HepG2 (cell line): ENCODE measurements around the gene KCNIP4. TPM values are rescaled to one million over a fixed set of nuclear protein-coding genes. Genes with fewer than 3 reads are reported as not detected.

Experiments
- ATAC-seq: fragments of 200-7000 bp; cut with Tn5 transposase; 3 replicates; pipeline ENCODE4 v1.9.1; 2020; ENCODE audit warnings: mild to moderate bottlenecking, moderate library complexity
- Bru-seq: library from RNA; stranded (reverse); fragments of 400-500 nt; gene quantifications from one replicate; lab custom pipeline; 2021; lab: Mats Ljungman, UMichigan
- BruChase-seq, 2 experiments: library from RNA; stranded (reverse); fragments of 400-500 nt; gene quantifications; one replicate each; lab custom pipeline; 2021; lab: Mats Ljungman, UMichigan
- BruUV-seq: library from RNA; stranded (reverse); fragments of 400-500 nt; replicated peaks from 2 replicates; lab custom pipeline; 2021; lab: Mats Ljungman, UMichigan
- CTCF ChIA-PET: fragments of 300-600 bp; formaldehyde crosslinking; extraction: SDS; loops from one replicate; lab custom pipeline; 2021; ENCODE audit warnings: low total read pairs, inconsistent platforms, low intra/inter-chr PET ratio; lab: Yijun Ruan, JAX
- POLR2A ChIA-PET: fragments of 350-600 bp; sonication (Branson Sonifier 250); formaldehyde crosslinking; loops from one replicate; lab custom pipeline; 2020; ENCODE audit warnings: antibody characterized with exemption, inconsistent platforms; lab: Yijun Ruan, JAX
- DNase-seq: peaks from one replicate; pipeline ENCODE4 v3.0.0-alpha.2; 2015; ENCODE audit warnings: low spot score
- FAIRE-seq: peaks from 3 replicates; lab custom pipeline; 2011; peaks lifted over from hg19 to GRCh38; lab: Jason Lieb, UNC
- H2AFZ ChIP-seq: one replicate; pipeline ENCODE4 v1.6.1; 2011; ENCODE audit warnings: low read length, inconsistent platforms
- H3K27ac ChIP-seq: fragments of 300-600 bp; 3 replicates; pipeline ENCODE4 v1.8.0; 2011; ENCODE audit warnings: mixed run types, mild to moderate bottlenecking, mixed read lengths, low read length, inconsistent platforms; ENCODE audit not compliant: insufficient read depth; ENCODE audit errors: extremely low read length
- H3K27me3 ChIP-seq, 2 experiments: fragments of 200-600 bp in 1 of 2; 2 replicates in 1 of 2; 3 replicates in 1 of 2; pipeline versions ENCODE4 v1.6.0 to v1.8.0; 2011; ENCODE audit warnings: low read length in 2 of 2, mild to moderate bottlenecking in 2 of 2, moderate library complexity in 2 of 2, inconsistent platforms in 1 of 2; ENCODE audit not compliant: insufficient read depth in 2 of 2, control insufficient read depth in 1 of 2
- H3K36me3 ChIP-seq, 2 experiments: fragments of 200-600 bp in 1 of 2; replicated peaks in 1 of 2; 2 replicates in 1 of 2; 3 replicates in 1 of 2; pipeline versions ENCODE4 v1.5.1 to v1.8.0; 2011; ENCODE audit warnings: low read length in 2 of 2, inconsistent platforms in 1 of 2; ENCODE audit not compliant: insufficient read depth in 2 of 2, control insufficient read depth in 1 of 2
- H3K4me1 ChIP-seq: 2 replicates; pipeline ENCODE4 v1.5.1; 2012; ENCODE audit warnings: low read length, inconsistent platforms; ENCODE audit not compliant: insufficient read depth
- H3K4me2 ChIP-seq: 2 replicates; pipeline ENCODE4 v1.6.0; 2011; ENCODE audit warnings: low read depth, low read length, inconsistent platforms
- H3K4me3 ChIP-seq, 3 experiments: fragments of 200-600 bp in 1 of 3; sonication (generic), shearing (Covaris generic) in 1 of 3; replicated peaks in 1 of 3; 2 replicates each; pipeline ENCODE4 v1.5.1; 2011 to 2016; ENCODE audit warnings: low read length in 3 of 3, inconsistent platforms in 2 of 3, low read depth in 2 of 3, mild to moderate bottlenecking in 2 of 3, control low read depth in 1 of 3, mixed read lengths in 1 of 3; ENCODE audit not compliant: insufficient read depth in 1 of 3
- H3K79me2 ChIP-seq: one replicate; pipeline ENCODE4 v1.6.1; 2011; ENCODE audit warnings: low read length, inconsistent platforms; ENCODE audit not compliant: insufficient read depth
- H3K9ac ChIP-seq: 2 replicates; pipeline ENCODE4 v1.6.0; 2011; ENCODE audit warnings: mild to moderate bottlenecking, low read depth, low read length, inconsistent platforms; ENCODE audit not compliant: insufficient read depth
- H3K9me3 ChIP-seq: 2 replicates; pipeline ENCODE4 v1.5.1; 2012; ENCODE audit warnings: mild to moderate bottlenecking, low read length
- H4K20me1 ChIP-seq: 2 replicates; pipeline ENCODE4 v1.6.0; 2011; ENCODE audit warnings: inconsistent platforms, mild to moderate bottlenecking, low read length, moderate library complexity; ENCODE audit not compliant: insufficient read depth
- ATF3 ChIP-seq: sonication (generic); formaldehyde crosslinking; IDR thresholded peaks from 2 replicates; pipeline ENCODE4 v1.4.0; 2020; ENCODE audit warnings: missing genetic modification reagents
- BRF2 ChIP-seq: sonication (generic); formaldehyde crosslinking; IDR thresholded peaks from 2 replicates; pipeline ENCODE4 v1.8.1; 2022; ENCODE audit warnings: mild to moderate bottlenecking, missing genetic modification reagents
- CEBPB ChIP-seq: IDR thresholded peaks from 2 replicates; pipeline ENCODE4 v1.6.1; 2011; ENCODE audit warnings: low read depth, low read length, improper control_type of control experiment, borderline replicate concordance
- HMG20A ChIP-seq: IDR thresholded peaks from 2 replicates; pipeline ENCODE4 v1.6.1; 2016; ENCODE audit warnings: borderline replicate concordance
- MAX ChIP-seq: IDR thresholded peaks from 2 replicates; pipeline ENCODE4 v1.6.1; 2012; ENCODE audit warnings: inconsistent platforms
- MXD1 ChIP-seq: sonication (generic); formaldehyde crosslinking; IDR thresholded peaks from 2 replicates; pipeline ENCODE4 v1.4.0; 2020; ENCODE audit warnings: mild to moderate bottlenecking, missing genetic modification reagents
- PATZ1 ChIP-seq: sonication (generic); formaldehyde crosslinking; IDR thresholded peaks from 2 replicates; pipeline ENCODE4 v1.4.0; 2020; ENCODE audit warnings: missing genetic modification reagents
- SCMH1 ChIP-seq: sonication (generic); formaldehyde crosslinking; IDR thresholded peaks from 2 replicates; pipeline ENCODE4 v1.9.0; 2021; ENCODE audit warnings: missing genetic modification reagents, mild to moderate bottlenecking, borderline replicate concordance
- SKI ChIP-seq: fragments of 450-650 bp; IDR thresholded peaks from one replicate; pipeline ENCODE4 v1.6.1; 2018; ENCODE audit warnings: mild to moderate bottlenecking; ENCODE audit not compliant: partially characterized antibody
- YEATS2 ChIP-seq: sonication (generic); formaldehyde crosslinking; IDR thresholded peaks from 2 replicates; pipeline ENCODE4 v1.4.0; 2020; ENCODE audit warnings: missing genetic modification reagents, borderline replicate concordance
- ZNF20 ChIP-seq: sonication (generic); formaldehyde crosslinking; IDR thresholded peaks from 2 replicates; pipeline ENCODE4 v1.4.0; 2020; ENCODE audit warnings: mild to moderate bottlenecking, moderate library complexity, missing genetic modification reagents
- ZNF274 ChIP-seq: sonication (generic); formaldehyde crosslinking; IDR thresholded peaks from 2 replicates; pipeline ENCODE4 v1.5.1; 2020; ENCODE audit warnings: mild to moderate bottlenecking, missing genetic modification reagents
- ZNF292 ChIP-seq: sonication (generic); formaldehyde crosslinking; IDR thresholded peaks from 2 replicates; pipeline ENCODE4 v1.8.1; 2022; ENCODE audit warnings: mild to moderate bottlenecking, low read depth, missing genetic modification reagents, borderline replicate concordance
- ZZZ3 ChIP-seq: sonication (generic); formaldehyde crosslinking; IDR thresholded peaks from 2 replicates; pipeline ENCODE4 v1.4.0; 2020; ENCODE audit warnings: missing genetic modification reagents, mild to moderate bottlenecking, borderline replicate concordance
- WGBS: methylation state at CpG from one replicate; pipeline ENCODE4 v1.1.6; 2017; ENCODE audit warnings: low lambda C conversion rate; 5-methylcytosine and 5-hydroxymethylcytosine counted together
- in situ Hi-C: cut with HindIII; loops from 2 replicates; pipeline ENCODE4 v1.10.0; 2017; ENCODE audit warnings: low pct_unique_long_range_greater_than_20kb; ENCODE audit not compliant: extremely low pct_ligation_motif_present
- intact Hi-C: fragments of 100-400 bp; cut with micrococcal nuclease; formaldehyde crosslinking; loops from one replicate; pipeline ENCODE4 v1.10.0; 2022; ENCODE audit not compliant: unreplicated experiment
- long read RNA-seq, 2 experiments: library from RNA in 1 of 2; library from polyadenylated mRNA in 1 of 2; stranded (forward) in 1 of 2; unstranded in 1 of 2; transcript quantifications; one replicate each; pipeline ENCODE4 v2.0.0, GENCODE V29; 2019 to 2022
- polyA minus RNA-seq, 3 experiments: library from RNA; depleted of rRNA, polyadenylated mRNA; stranded (reverse); fragments of >200 nt; gene quantifications; 2 replicates each; pipeline ENCODE4 v1.2.3, GENCODE V29; 2011; ENCODE audit warnings: low replicate concordance in 1 of 3
- polyA plus RNA-seq, 8 experiments: library from polyadenylated mRNA; depleted of rRNA in 3 of 8; stranded (reverse) in 7 of 8; unstranded in 1 of 8; fragments of >200 nt; fragmentation: Illumina TruSeq in 4 of 8; extraction: Trizol in 4 of 8; gene quantifications; 2 replicates each; pipeline versions ENCODE4 v1.2.1 to v1.2.3, GENCODE V29; 2011 to 2016; ENCODE audit warnings: low read depth in 4 of 8, missing spikeins in 1 of 8, mixed read lengths in 1 of 8; ENCODE audit not compliant: insufficient read depth in 1 of 8
- total RNA-seq, 5 experiments: library from RNA; depleted of rRNA; stranded (reverse); fragments of >200 nt; fragmentation: Illumina TruSeq; extraction: Trizol; gene quantifications; 2 replicates each; pipeline ENCODE4 v1.2.3, GENCODE V29; 2016; ENCODE audit warnings: low read depth in 1 of 5

The KCNIP4 gene
- total RNA-seq (2016; rRNA removed; fragmentation: Illumina TruSeq; extraction: Trizol) (not detected in 2 replicates), polyA plus RNA-seq (2011; rRNA removed) (0.09 TPM in 1 of 2 replicates, not detected in the other), polyA minus RNA-seq (2011; rRNA and poly(A)+ RNA removed; ENCODE audit: low replicate concordance) (not detected in 2 replicates), Bru-seq, nascent RNA (percentile 5 among the genes with signal in this experiment), BruChase-seq, experiment 1, labeled RNA remaining after a 6-hour chase (percentile 8 among the genes with signal in this experiment), BruChase-seq, experiment 2, labeled RNA remaining after a 2-hour chase (percentile 8 among the genes with signal in this experiment)
- not detected in 2 replicates for total RNA-seq (2016; cell fraction: cytosol; rRNA removed; fragmentation: Illumina TruSeq; extraction: Trizol; ENCODE audit: low read depth)
- total RNA-seq (2016; cell fraction: insoluble cytoplasmic fraction; rRNA removed; fragmentation: Illumina TruSeq; extraction: Trizol): not detected in 2 replicates
- not detected in 2 replicates for total RNA-seq (2016; cell fraction: membrane; rRNA removed; fragmentation: Illumina TruSeq; extraction: Trizol)
- not detected in 2 replicates for total RNA-seq (2016; cell fraction: nucleus; rRNA removed; fragmentation: Illumina TruSeq; extraction: Trizol)
- polyA plus RNA-seq (2011; cell fraction: cytosol; rRNA removed): not detected in 2 replicates
- not detected in 2 replicates for polyA plus RNA-seq (2011; cell fraction: nucleus; rRNA removed)
- polyA plus RNA-seq (2012): 0.08 and 0.09 TPM in 2 replicates
- polyA plus RNA-seq (2016; cell fraction: cytosol; fragmentation: Illumina TruSeq; extraction: Trizol; ENCODE audit: low read depth): not detected in 2 replicates
- polyA plus RNA-seq (2016; cell fraction: insoluble cytoplasmic fraction; fragmentation: Illumina TruSeq; extraction: Trizol; ENCODE audit: low read depth): not detected in 2 replicates
- polyA plus RNA-seq (2016; cell fraction: membrane; fragmentation: Illumina TruSeq; extraction: Trizol; ENCODE audit: low read depth): not detected in 2 replicates
- polyA plus RNA-seq (2016; cell fraction: nucleus; fragmentation: Illumina TruSeq; extraction: Trizol; ENCODE audit: insufficient read depth, low read depth): not detected in 2 replicates
- polyA minus RNA-seq (2011; cell fraction: cytosol; rRNA and poly(A)+ RNA removed): not detected in 2 replicates
- polyA minus RNA-seq (2011; cell fraction: nucleus; rRNA and poly(A)+ RNA removed): not detected in 2 replicates
- long read RNA-seq, experiment 1, partial matches to known transcripts: 0 of 1 reads
- long read RNA-seq, experiment 1, other reads (novel, unspliced or antisense): 1 of 1 reads
- long read RNA-seq, experiment 2: 0 reads

- H3K4me3 ChIP-seq: peak within 1 kb of the TSS in 2 of 3 experiments; percentile 26 to 50; a peak in 2 of 6 replicates
- no TSS peak for BruUV-seq
- 23% methylated on average over 15 of the region's 81 CpGs for WGBS
- H3K36me3 ChIP-seq: no peaks in the 10 kb centered on the region
- DNase-seq (no peak), FAIRE-seq (no peak), ATAC-seq (peak; percentile 93)
- no peaks in the 10 kb centered on the region for H3K9me3 ChIP-seq
- intact Hi-C loops: no loop called here
- H3K4me2 ChIP-seq: peak within 1 kb of the TSS; percentile 57
- H3K9ac ChIP-seq: no peak within 1 kb of the TSS
- POLR2A ChIA-PET: no interaction called here
- H3K27ac ChIP-seq: no peak within 1 kb of the TSS
- no peaks in the 10 kb centered on the region for H3K79me2 ChIP-seq
- in situ Hi-C loops: no loop called here
- CTCF ChIA-PET: no interaction called here
- H3K4me1 ChIP-seq: no peaks in the 10 kb centered on the region
- H4K20me1 ChIP-seq: no peaks in the 10 kb centered on the region
- H2AFZ ChIP-seq: no peak within 1 kb of the TSS
- TF ChIP-seq ATF3 (no peak), PATZ1 (no peak), MXD1 (CRISPR knock-in tag) (no peak), ZNF20 (no peak), SCMH1 (CRISPR knock-in tag) (no peak), ZNF292 (CRISPR knock-in tag) (no peak), YEATS2 (CRISPR knock-in tag) (no peak), CEBPB (no peak), MAX (no peak), ZZZ3 (no peak), SKI (no peak), BRF2 (CRISPR knock-in tag) (no peak), HMG20A (CRISPR knock-in tag) (no peak), ZNF274 (CRISPR knock-in tag) (no peak)
- TF ChIP-seq, all 625 proteins: peak for 0
- H3K27me3 ChIP-seq: peaks cover 3 to 26% of the 10 kb centered on the region in 2 experiments; a peak in 4 of 5 replicates
These were observed at the start of gene KCNIP4 for GRCh38 chr4:21948347-21949072. TSS of gene KCNIP4 (minus strand) at chr4:21948772.
